ENCODE results near the gene IL9. TPM values are rescaled to one million over a fixed set of nuclear protein-coding genes. Genes with fewer than 3 reads are reported as not detected.

IL9 gene
- total and polyA plus RNA-seq, 2 of the 13 experiments (the other 11 are each of a cell fraction or from before 2014, with no cell fraction given), result not detected

DNA sequence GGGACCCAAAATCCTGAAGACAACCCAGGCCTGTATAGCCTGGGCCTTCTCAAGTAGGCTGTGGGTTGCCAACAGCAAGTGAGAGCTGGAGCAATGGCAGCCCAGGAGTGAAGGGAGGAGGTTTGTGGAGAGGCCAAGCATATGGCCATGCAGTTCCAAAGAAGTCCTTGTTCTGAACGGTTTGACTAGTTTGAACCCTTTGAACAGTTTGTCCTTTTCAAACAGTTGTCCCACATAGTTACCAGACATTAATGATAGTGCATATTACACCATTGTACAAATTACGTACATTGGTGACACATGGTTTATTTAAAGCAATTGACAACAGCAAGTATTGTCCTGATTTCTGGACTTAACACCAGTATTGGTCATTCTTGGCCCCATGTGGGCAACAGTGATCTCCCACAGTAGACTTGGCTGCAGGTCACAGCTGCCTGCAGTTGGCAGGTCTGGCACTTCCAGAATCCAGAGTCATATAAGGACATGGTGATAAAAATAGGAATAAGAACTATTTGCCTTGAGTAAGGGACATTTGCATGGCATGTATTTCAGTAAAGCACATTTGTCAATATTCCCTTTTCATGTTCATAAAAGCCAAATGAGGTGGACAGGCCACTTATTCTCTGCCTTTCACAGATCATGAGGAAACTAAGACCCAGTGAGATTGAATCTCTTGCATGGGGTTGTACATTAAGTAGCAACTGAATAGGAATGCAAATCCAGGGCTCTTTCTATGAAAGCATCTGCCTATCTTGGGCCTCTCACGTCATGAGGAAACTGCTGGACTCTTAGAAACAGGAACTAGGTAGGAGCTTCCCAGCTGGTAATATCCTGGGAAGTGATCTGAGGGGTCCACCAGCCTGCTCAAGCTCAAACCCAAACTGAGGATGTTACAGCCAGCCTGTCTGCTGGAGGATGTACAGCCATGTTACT is 30.9 kb downstream of the IL9 start:
- in situ Hi-C loops (cut with HindIII; ENCODE audit: extremely low pct_ligation_motif_present, low pct_unique_long_range_greater_than_20kb) (loop anchor here (25.0 kb wide), 1 partner anchor 548 kb away; no protein-coding TSS in a partner anchor), intact Hi-C loops (cut with micrococcal nuclease; ENCODE audit: unreplicated experiment) (no loop called here)
- ATAC-seq (no peak), FAIRE-seq (no peak), DNase-seq (ENCODE audit: low spot score) (no peak)
- no peak overlapping the region for H3K27ac ChIP-seq (ENCODE audit: extremely low read length, insufficient read depth, low read length)
- CTCF ChIA-PET (ENCODE audit: low intra/inter-chr PET ratio, low total read pairs), result no interaction called here
- peaks cover 31% of the 10 kb centered on the region for H3K4me1 ChIP-seq (ENCODE audit: insufficient read depth, low read length)
- no peak overlapping the region for H3K4me3 ChIP-seq (replicated peaks in 1 of 3; ENCODE audit: insufficient read depth in 1 of 3, low read depth in 2 of 3, low read length in 3 of 3)
- WGBS (ENCODE audit: low lambda C conversion rate), result 30% methylated on average over 3 of the region's 3 CpGs
- H3K9me3 ChIP-seq (ENCODE audit: low read length), result no peaks in the 10 kb centered on the region
- H3K36me3 ChIP-seq (replicated peaks in 1 of 2; ENCODE audit: control insufficient read depth in 1 of 2, insufficient read depth in 2 of 2, low read length in 2 of 2), result no peaks in the 10 kb centered on the region
- no peak overlapping the region for H3K9ac ChIP-seq (ENCODE audit: insufficient read depth, low read depth, low read length)
- H3K27me3 ChIP-seq (ENCODE audit: control insufficient read depth in 1 of 2, insufficient read depth in 2 of 2, low read length in 2 of 2), result no peaks in the 10 kb centered on the region; a peak in 1 of 5 replicates
- H4K20me1 ChIP-seq (ENCODE audit: insufficient read depth, low read length), result no peaks in the 10 kb centered on the region
- POLR2A ChIA-PET, result no interaction called here
- H2AFZ ChIP-seq (ENCODE audit: low read length), result no peak overlapping the region
- no peak overlapping the region for H3K4me2 ChIP-seq (ENCODE audit: low read depth, low read length)
- no peaks in the 10 kb centered on the region for H3K79me2 ChIP-seq (ENCODE audit: insufficient read depth, low read length)
- no TSS peak for BruUV-seq (replicated peaks)
- TF ChIP-seq PTBP1 (IDR thresholded peaks at IDR 0.05; ENCODE audit: low read depth, low read length, poor library complexity, severe bottlenecking) (no peak), EEA1 (CRISPR knock-in tag; IDR thresholded peaks at IDR 0.05; ENCODE audit: borderline replicate concordance) (no peak), SUZ12 (IDR thresholded peaks at IDR 0.05; ENCODE audit: low read depth, low read length) (no peak), ZSCAN21 (CRISPR knock-in tag; IDR thresholded peaks at IDR 0.05; ENCODE audit: borderline replicate concordance) (no peak), ZNF207 (IDR thresholded peaks at IDR 0.05; ENCODE audit: borderline replicate concordance) (no peak), ARNTL (CRISPR knock-in tag; IDR thresholded peaks at IDR 0.05) (no peak), ZNF746 (CRISPR knock-in tag; IDR thresholded peaks at IDR 0.05) (no peak), ZNF12 (CRISPR knock-in tag; IDR thresholded peaks at IDR 0.05) (no peak), ZBTB4 (CRISPR knock-in tag; IDR thresholded peaks at IDR 0.05; ENCODE audit: borderline replicate concordance) (no peak), ZNF883 (CRISPR knock-in tag; IDR thresholded peaks at IDR 0.05; ENCODE audit: not compliant biosample characterization) (no peak), TAF15 (IDR thresholded peaks at IDR 0.05; ENCODE audit: low read depth, low read length, poor library complexity, severe bottlenecking) (no peak), ETS1 (CRISPR knock-in tag; IDR thresholded peaks at IDR 0.05) (no peak)
- TF ChIP-seq, protein P1, sequence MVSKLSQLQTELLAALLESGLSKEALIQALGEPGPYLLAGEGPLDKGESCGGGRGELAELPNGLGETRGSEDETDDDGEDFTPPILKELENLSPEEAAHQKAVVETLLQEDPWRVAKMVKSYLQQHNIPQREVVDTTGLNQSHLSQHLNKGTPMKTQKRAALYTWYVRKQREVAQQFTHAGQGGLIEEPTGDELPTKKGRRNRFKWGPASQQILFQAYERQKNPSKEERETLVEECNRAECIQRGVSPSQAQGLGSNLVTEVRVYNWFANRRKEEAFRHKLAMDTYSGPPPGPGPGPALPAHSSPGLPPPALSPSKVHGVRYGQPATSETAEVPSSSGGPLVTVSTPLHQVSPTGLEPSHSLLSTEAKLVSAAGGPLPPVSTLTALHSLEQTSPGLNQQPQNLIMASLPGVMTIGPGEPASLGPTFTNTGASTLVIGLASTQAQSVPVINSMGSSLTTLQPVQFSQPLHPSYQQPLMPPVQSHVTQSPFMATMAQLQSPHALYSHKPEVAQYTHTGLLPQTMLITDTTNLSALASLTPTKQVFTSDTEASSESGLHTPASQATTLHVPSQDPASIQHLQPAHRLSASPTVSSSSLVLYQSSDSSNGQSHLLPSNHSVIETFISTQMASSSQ (IDR thresholded peaks at IDR 0.05; ENCODE audit: low read depth), result no peak
- TF ChIP-seq, protein P1 (CRISPR knock-in tag; IDR thresholded peaks at IDR 0.05; ENCODE audit: borderline replicate concordance), result no peak
- TF ChIP-seq, protein P2, sequence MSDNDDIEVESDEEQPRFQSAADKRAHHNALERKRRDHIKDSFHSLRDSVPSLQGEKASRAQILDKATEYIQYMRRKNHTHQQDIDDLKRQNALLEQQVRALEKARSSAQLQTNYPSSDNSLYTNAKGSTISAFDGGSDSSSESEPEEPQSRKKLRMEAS (IDR thresholded peaks at IDR 0.05), result no peak
